SW480 (cell line): Measurements from ENCODE around the gene NT5C2.

ENCODE experiments used
- DNase-seq: peaks from one replicate; pipeline ENCODE4 v3.0.0-alpha.2; 2016; ENCODE audit warnings: low spot score

The NT5C2 gene

DNA sequence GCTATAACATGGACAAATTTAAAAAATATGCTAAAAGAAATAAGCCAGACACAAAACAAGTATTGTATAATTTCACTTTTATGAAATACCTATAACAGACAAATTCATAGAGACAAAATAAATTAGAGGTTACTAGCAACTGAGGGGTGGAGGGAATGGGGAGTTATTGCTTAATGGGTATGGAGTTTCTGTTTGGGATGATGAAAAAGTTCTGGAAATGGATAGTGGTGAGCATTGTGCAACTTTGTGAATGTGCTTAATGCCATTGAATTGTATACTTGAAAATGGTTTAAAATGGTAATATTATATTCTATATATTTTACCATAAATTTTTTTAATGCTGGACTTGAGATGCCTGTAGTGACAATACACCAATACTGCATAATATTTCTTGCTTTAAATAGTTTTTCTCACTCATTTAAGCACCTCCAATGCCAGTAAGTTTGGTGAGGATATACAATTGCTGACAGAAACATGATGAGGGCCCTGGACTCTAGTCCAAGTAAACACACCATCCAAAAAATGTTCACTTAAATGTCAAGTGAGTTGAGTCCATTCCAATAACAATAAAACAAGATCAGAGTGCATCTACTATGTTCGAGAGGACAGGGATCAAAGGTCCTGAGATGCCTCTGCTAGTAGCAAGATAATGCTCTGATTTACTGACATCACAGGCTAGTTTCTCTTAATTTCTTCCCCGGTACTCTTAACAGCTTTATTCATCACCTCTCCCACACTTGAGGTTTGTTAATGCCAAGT, 71.9 kb downstream of the NT5C2 start:
- DNase-seq, result no peak

DNA sequence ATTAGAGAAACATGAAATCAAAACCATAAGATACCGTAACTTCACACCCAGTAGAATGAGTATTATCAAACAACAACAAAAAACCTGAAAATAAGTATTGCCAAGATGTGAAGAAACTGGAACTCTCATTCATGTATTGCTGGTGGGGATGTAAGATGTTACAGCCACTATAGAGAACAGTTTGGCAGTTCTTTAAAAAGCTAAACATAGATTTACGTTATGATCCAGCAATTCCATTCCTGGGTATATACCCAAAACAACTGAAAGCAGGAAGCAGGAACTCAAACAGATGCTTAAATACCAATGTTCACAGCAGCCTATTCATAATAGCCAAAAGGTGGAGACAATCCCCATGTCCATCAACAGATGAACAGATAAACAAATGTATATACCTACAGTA, 72.5 kb downstream of the NT5C2 start:
- DNase-seq, result no peak

DNA sequence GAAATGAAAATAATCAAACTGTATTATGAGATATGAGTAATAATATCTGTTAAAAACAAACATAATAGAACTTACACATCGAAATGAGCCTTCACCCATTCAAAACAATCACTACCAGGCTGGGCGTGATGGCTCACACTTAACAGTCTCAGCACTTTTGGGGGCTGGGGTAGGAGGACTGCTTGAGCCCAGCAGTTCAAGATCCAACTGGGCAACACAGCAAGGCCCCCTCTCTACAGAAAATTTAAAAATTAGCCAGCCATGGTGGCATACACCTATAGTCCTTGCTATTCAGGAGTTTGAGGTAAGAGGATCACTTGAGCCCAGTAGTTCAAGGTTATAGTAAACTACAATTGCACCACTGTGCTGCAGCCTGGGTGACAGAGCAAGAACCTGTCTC, 75.8 kb downstream of the NT5C2 start:
- no peak for DNase-seq

GRCh38 chr10:103114876-103115275, 78.2 kb downstream of the NT5C2 start:
- peak; percentile 7 for DNase-seq

GRCh38 chr10:103111918-103112877, 80.9 kb downstream of the NT5C2 start:
- DNase-seq, result no peak

- DNase-seq, result no peak
Measured at GRCh38 chr10:103111031-103111917, 81.8 kb downstream of the NT5C2 start.

DNA sequence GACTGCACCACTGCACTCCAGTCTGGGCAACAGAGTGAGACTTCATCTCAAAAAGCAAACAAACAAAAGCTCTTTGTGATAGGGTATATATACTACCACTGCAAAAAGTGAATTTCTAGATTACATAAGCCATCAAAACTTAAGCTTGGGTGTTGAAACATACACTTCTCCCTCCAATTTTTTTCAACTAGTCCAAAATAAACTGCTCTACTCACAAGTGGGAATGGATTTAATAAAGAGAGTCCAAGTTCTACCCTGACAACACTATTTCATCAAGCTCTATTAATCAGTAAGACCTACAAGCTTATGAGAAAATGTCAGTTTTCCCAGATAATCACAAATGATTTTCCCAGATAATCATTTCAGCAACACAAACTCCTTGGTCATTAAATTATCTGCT, 82.7 kb downstream of the NT5C2 start:
- no peak for DNase-seq

GRCh38 chr10:103109821-103110220, 83.3 kb downstream of the NT5C2 start:
- DNase-seq, result no peak

- no peak for DNase-seq
Measured at GRCh38 chr10:103106539-103106938, 86.5 kb downstream of the NT5C2 start.

DNA sequence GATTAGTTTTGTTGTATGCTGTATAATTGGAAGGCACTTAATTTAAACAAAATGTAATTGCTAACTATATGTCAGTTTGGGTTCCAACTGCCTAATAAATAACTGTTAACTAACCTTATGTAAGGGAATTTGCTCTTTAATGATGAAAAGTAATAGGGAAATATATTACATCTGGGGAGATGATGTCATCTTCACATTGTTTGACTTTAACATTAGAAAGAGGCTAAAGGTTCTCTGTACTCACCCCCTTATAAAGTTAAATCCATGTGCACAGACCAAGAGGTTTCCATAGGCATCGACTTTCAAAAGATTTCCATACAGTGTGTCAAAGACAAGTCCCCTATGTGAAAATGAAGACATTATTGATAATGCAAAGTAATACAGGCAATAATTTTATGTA, 87.6 kb downstream of the NT5C2 start:
- DNase-seq, result no peak

DNA sequence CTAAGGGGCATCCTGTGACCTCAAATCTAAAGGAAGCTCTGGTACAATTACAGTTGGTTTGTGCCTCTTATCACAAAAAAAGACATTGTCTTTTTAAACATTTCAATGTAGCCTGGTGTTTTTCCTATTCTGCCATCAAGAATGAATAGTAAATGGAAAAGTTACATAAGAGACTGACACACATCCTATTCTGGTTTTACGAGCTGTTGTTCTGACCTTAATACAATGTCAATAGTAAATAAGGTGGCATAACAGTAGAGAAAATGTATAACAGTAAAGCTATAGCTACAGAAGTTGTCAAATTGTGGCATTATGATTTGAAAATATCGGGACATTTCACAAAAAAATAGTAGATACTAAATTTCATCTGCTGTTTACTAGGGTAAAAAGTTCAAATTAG, 88.4 kb downstream of the NT5C2 start:
- no peak for DNase-seq

DNA sequence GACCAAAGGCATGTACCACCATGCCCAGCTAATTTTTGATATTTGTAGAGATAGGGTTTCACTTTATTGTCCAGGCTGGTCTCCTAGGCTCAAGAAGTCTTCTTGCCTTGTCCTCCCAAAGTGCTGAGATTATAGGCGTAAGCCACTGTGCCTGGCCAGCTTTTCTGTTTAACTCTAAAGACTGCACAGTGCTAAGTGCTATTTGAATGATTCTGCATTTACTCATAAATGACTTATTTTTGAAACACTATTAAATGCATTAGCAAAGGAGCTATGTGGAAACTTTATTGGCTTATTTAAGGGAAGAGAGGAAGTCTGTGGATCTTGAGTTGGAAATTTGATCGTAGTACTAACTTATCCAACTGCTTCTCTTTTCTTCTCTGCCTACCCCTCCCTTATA, 89.1 kb downstream of the NT5C2 start:
- no peak for DNase-seq

DNA sequence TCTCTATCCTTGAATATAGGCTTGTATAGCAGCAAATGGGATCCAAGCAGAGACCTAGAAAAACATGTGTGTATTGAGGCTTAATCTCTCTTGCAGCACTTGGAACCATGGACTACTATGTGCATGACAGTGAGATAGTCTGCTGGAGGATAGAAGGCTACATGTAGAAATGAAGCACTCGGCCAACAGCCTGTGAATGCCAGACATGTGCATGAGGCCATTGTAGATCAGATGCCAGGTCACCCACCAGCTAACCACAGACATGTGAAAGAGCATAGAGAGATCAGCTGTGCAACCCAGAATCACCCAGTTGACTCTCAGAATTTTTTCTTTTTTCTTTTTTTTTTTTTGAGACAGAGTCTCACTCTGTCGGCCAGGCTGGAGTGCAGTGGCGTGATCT, 90.9 kb downstream of the NT5C2 start:
- no peak for DNase-seq

DNA sequence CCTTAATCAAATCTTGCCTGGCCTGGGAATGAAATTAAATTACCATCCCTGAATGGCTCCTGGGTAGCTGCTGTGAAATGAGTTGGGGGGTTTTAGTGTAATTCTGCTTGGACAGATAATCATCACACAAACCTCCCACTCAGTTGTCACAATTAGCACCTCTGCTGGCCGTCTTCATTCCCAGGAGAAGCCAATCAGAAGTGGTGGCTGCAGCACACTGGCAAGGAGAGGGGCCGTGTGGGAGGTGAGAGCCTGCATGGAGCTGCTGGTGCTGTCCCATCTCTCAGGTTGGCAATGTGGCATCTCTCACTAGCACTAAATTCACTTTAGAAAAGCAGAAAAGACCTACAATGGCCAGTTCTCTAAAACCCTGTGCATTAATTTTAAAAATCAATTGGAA, 92.5 kb downstream of the NT5C2 start:
- DNase-seq, result no peak

DNA sequence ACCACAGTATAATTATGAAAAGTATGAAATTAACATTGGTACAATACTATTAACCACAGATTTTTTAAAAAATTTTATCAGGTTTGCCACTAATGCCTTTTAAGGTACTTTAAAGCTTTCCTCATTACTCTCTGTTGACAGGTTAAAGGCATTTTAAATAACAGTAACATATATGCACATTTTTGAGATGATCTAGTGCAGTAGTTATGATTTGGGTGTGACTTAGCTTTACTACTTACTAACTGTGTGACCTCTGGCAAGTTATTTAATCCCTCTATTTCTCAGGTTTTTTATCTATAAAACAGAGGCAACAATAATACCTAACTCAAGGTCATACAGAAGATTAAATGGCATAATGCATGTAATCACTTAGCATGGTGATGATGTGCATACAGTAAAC, 94.8 kb downstream of the NT5C2 start:
- DNase-seq, result no peak

GRCh38 chr10:103096130-103096529, 96.9 kb downstream of the NT5C2 start:
- DNase-seq, result no peak

GRCh38 chr10:103095005-103095404, 98.1 kb downstream of the NT5C2 start:
- no peak for DNase-seq

GRCh38 chr10:103090911-103091310, 102.2 kb downstream of the NT5C2 start:
- DNase-seq, result no peak

- DNase-seq, result no peak
Measured at GRCh38 chr10:103089493-103089892, 103.6 kb downstream of the NT5C2 start.

- no peak for DNase-seq
Measured at GRCh38 chr10:103086799-103087198, 106.3 kb downstream of the NT5C2 start.

DNA sequence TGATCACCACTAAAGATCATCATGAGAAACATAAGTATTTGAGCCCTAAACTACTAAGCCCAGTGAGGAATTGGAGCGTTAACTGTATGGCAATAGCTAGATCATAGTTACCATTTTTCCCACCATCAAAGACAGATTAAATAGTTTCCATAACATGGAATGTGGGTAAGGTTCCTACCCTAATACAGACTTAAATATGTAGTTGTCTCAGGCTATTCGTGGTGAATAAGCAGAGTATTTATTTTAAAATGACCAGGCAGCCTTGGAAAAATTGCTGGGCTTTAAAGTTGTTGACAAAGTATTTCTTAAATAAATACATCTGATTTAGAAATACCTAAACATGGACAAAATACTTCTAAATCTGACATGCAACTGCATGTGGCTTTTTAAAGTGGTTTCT, 106.8 kb downstream of the NT5C2 start:
- DNase-seq, result no peak

DNA sequence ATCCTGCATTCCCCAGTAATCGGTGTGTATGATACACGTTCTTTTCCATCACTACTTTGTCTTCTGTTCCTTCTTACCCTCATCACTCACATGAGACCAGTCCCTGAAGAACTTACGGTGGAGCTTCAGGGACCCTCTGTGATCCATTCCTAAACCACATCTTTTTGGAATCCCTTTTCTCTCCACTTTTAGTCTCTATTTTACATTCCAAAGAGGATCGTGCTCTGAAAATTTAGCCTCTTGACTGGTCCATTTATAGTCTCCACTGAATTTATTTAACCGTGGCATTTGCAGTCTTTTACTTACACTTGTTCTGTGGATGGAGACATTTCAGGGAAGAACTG, 109.1 kb downstream of the NT5C2 start:
- DNase-seq, result no peak
